GM12891 (cell line): ENCODE results near the gene RBM24.

Source experiments
- PAX5 ChIP-seq: IDR thresholded peaks from 2 replicates; pipeline ENCODE4 v1.6.1; 2011; ENCODE audit warnings: low read length, moderate library complexity, mild to moderate bottlenecking; ENCODE audit not compliant: insufficient read depth, severe bottlenecking
- POLR2A ChIP-seq: IDR thresholded peaks from 2 replicates; pipeline ENCODE4 v1.6.1; 2011; ENCODE audit warnings: low read depth, low read length, control low read depth
- POLR2AphosphoS5 ChIP-seq: IDR thresholded peaks from 2 replicates; pipeline ENCODE4 v1.6.1; 2011; ENCODE audit warnings: low read depth, low read length, control low read depth
- POU2F2 ChIP-seq: IDR thresholded peaks from 2 replicates; pipeline ENCODE4 v1.6.1; 2011; ENCODE audit warnings: low read depth, mild to moderate bottlenecking, control low read depth, low read length, moderate library complexity
- SPI1 ChIP-seq: IDR thresholded peaks from 2 replicates; pipeline ENCODE4 v1.6.1; 2011; ENCODE audit warnings: low read depth, low read length, control low read depth
- TAF1 ChIP-seq: IDR thresholded peaks from 2 replicates; pipeline ENCODE4 v1.6.1; 2011; ENCODE audit warnings: low read depth, low read length, control low read depth

GRCh38 chr6:17278289-17279063 is 2.7 kb upstream of the RBM24 start:
- TF ChIP-seq POLR2AphosphoS5 (no peak), POLR2A (no peak), POU2F2 (no peak), TAF1 (no peak), PAX5 (no peak), SPI1 (no peak)
